GM12864 (cell line): Measurements from ENCODE around the gene FFAR2.

Experiments
- DNase-seq: peaks from one replicate; pipeline ENCODE4 v3.0.0-alpha.2; 2011; ENCODE audit warnings: low read depth
- H3K4me3 ChIP-seq: 2 replicates; pipeline ENCODE4 v1.5.1; 2011; ENCODE audit warnings: mild to moderate bottlenecking, low read depth, low read length, control low read depth
- CTCF ChIP-seq: IDR thresholded peaks from 2 replicates; pipeline ENCODE4 v1.5.1; 2011; ENCODE audit warnings: low read depth, mild to moderate bottlenecking, moderate library complexity, low read length, control low read depth, inconsistent platforms; ENCODE audit errors: missing control alignments

FFAR2 gene

GRCh38 chr19:35488677-35489076, 40.6 kb downstream of the FFAR2 start:
- no peak overlapping the region for H3K4me3 ChIP-seq
- no peak for DNase-seq
- no peak for TF ChIP-seq CTCF

- no peak for TF ChIP-seq CTCF
- no peak for DNase-seq
- no peak within 1 kb of the TSS for H3K4me3 ChIP-seq
These were observed 42.3 kb downstream of the FFAR2 start, which contains the start of gene KRTDAP for GRCh38 chr19:35490364-35490763. KRTDAP (minus strand) TSS chr19:35490464; CDS start chr19:35490442, 22 bp downstream.

GRCh38 chr19:35491836-35492360, 43.8 kb downstream of the FFAR2 start:
- H3K4me3 ChIP-seq, result no peak overlapping the region
- no peak for TF ChIP-seq CTCF
- DNase-seq, result no peak

DNA sequence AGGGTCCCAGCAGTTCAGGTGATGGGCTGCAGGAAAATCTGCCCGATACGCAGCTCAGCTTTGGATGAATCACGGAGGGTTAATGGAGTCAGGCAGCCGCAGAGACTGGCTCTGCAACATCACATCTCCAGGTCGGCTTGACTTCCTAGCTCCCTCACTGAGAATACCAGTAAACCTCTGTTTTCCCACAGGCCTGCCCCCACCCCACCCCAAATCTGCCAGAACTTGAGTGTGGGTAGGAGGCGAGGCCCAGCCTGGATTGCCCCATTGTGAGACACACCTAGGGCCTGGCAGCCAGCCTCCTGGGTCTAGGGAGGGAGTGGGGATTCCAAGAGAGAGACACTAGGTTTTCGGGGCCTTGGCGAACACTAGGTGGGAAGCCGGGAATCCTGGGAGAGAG, 45.9 kb downstream of the FFAR2 start:
- no peak for DNase-seq
- no peak overlapping the region for H3K4me3 ChIP-seq
- TF ChIP-seq CTCF, result no peak

GRCh38 chr19:35495107-35496064, 47.3 kb downstream of the FFAR2 start:
- H3K4me3 ChIP-seq, result no peak overlapping the region

DNA sequence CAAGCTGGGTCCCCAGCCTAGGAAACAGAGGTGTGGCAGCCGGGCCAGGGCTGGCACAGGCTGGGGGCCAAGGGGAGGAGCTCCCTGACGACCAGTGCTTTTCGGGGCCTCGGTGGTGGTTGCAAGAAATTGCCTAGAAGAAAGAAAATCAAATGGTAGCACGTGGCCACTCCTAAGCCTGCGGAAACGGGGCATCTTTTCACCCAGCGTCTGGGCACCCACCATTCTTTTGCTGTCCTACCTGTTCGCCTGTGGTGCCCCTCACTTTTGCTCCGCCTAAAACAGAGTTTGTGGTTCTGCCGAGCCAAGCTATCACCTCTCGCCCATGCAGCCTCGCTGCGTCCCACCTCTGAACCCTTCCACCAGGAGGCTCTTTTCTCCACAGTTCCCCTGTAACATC, 49.3 kb downstream of the FFAR2 start:
- H3K4me3 ChIP-seq, result no peak overlapping the region
- no peak for TF ChIP-seq CTCF
- DNase-seq, result no peak

More at GRCh38 chr19:35495107-35496064, 47.3 kb downstream of the FFAR2 start:
- peak; percentile 99 for TF ChIP-seq CTCF
- no peak for DNase-seq

- no peak for DNase-seq
- TF ChIP-seq CTCF, result no peak
- H3K4me3 ChIP-seq, result no peak overlapping the region
These were observed 50.2 kb downstream of the FFAR2 start for GRCh38 chr19:35498220-35498619.
